Measurements from ENCODE around the gene TMEM240.

The TMEM240 gene

DNA sequence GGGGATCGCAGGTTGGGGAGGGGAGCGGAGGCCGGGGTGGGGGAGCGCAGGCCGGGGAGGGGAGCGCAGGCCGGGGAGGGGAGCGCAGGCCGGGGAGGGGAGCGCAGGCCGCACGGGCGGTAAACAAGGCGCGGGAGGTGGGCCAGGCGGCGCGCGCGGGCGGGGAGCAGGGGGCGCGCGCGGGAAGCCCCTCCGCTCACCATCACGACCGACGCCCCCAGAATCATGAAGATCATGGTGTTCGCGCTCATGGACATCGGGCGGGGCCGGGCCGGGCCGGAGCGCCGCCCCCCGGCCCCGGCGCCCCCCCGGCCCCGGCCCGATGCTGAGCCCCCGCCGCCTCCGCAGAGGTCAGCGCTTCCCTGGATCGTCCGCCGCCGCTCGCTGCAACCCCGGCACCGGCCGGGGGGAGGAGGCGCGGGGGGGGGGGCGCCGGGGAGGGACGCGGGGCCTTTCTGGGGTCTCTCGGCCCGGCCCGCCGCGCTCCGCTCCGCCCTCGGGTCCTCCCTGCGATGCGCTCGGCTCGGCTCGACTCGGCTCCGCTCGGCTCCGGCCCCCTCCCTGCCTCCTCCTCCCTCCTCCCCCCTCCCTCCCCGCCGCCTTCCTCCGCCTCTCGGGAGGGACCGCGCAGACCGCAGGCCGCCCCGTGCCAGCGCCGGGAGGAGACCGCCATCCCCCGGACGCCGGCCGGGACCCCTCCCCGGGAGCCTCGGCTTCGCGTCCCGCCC is at the start of gene TMEM240:
Gene TMEM240, minus strand, starts transcription at position 535 of the 728 bp plus-strand sequence. Its CDS starts 278 bp downstream, at position 257.
- peak; percentile 72 for ATAC-seq
- Mint-ChIP-seq H3K27ac (peak within 1 kb of the TSS in 1 of 2 donors; percentile 71), H3K27me3 (no peaks in the 10 kb centered on the region), H3K9me3 (no peaks in the 10 kb centered on the region), H3K4me1 (no peaks in the 10 kb centered on the region), H3K4me3 (peak within 1 kb of the TSS; percentile 54 to 79)
- peak; percentile 39 to 58 for DNase-seq

DNA sequence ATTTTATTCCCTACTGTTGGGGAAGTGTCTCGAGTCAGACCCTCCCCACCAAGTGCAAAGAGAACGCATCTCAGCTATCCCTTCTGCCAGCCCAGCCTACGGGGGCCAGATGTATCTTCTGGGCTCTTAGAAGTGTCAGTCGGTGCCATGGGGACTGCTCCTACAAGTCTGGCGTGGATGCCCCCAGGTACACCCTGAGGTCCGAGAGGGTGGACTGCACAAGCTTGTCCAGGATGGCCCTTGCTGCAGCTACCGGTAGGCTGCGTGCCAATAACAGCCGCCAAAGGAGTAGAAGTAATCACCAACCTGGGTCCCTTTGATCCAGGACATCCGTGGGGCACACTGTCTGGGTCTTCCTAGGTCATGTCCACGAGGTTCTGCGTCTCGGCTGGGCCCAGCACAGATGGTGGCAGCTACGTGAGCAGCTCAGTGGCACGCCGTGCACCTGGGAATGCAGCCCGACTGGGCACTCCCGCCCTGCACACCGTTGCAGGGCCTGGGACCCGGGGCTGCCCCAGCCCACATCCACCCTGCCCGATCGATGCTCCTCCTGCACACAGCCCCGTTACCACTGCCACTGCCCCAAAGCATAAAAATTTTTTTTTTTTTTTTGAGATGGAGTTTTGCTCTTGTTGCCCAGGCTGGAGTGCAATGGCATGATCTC is 43.1 kb upstream of the TMEM240 start:
- Mint-ChIP-seq H3K4me3 (no peak overlapping the region), H3K27ac (no peak overlapping the region), H3K4me1 (no peaks in the 10 kb centered on the region), H3K27me3 (peaks cover 31% of the 10 kb centered on the region), H3K9me3 (no peaks in the 10 kb centered on the region)
- no peak for ATAC-seq
- no peak for DNase-seq

DNA sequence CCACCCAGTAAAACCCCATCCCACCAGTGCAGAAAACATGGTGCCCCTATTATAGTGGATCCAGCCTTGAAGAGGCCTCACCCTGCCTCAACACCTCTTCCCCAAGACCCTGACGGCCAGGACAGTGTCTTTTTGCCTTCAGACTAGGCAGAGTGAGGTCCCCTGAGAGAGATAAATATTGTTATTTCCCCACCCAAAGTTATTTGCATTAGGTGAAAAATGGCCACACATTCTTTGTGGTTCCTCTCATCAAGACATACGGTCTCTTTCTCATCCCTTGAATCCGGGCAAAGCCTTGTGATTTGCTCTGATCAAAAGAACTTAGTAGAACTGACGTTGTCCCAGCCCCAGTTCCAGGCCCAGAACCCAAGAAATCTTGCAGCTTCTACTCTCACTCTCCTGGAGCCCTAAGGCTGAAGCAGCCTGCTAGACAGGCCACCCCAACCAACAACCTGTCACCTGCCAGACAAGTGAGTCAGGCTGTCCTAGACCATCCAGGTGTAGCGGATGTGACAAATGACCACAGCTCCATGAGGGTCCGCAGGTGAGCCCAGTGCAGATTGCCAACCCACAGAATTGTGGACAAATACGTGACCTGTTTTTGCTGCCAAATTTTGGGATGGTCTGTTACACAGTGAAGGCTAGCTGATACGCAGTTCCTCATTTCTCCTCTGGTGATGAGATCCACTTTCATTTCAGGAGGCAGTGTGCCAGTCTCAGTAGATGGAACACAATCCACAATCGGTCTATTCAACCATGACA is 42.3 kb upstream of the TMEM240 start:
- ATAC-seq, result no peak
- H3K4me3 Mint-ChIP-seq, result no peak overlapping the region
- H3K27ac Mint-ChIP-seq, result no peak overlapping the region
- H3K27me3 Mint-ChIP-seq, result peaks cover 28% of the 10 kb centered on the region
- no peaks in the 10 kb centered on the region for H3K9me3 Mint-ChIP-seq
- DNase-seq, result no peak
- H3K4me1 Mint-ChIP-seq, result no peaks in the 10 kb centered on the region

DNA sequence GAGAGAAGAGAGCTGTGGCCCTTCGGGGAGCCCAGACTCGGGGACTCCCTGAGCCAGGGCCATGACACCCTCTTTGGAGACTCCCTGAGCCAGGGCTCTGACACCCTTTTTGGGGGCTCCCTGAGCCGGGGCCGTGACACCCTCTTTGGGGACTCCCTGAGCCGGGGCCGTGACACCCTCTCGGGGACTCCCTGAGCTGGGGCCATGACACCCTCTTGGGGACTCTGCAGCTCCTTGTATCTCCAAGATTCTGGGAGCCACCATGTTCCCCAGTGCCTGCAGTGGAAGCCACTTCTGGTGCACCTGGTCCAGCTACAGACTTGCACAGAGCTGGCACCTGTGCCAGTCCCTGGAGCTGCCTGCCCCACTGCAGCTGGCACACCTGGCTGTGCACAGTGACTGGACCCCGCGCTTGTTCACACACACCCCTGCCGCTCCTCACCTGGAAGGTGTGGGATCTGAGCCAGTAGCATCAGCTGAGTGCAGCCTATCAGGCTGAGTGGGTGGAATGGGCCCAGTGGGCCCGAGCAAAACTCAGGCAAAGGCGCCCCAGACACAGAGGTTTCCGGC is 38.0 kb upstream of the TMEM240 start:
- no peak for DNase-seq
- peaks cover 19% of the 10 kb centered on the region for H3K4me1 Mint-ChIP-seq
- peaks cover 17% of the 10 kb centered on the region for H3K27me3 Mint-ChIP-seq
- no peaks in the 10 kb centered on the region for H3K9me3 Mint-ChIP-seq
- no peak for ATAC-seq
- no peak overlapping the region for H3K4me3 Mint-ChIP-seq
- no peak overlapping the region for H3K27ac Mint-ChIP-seq

DNA sequence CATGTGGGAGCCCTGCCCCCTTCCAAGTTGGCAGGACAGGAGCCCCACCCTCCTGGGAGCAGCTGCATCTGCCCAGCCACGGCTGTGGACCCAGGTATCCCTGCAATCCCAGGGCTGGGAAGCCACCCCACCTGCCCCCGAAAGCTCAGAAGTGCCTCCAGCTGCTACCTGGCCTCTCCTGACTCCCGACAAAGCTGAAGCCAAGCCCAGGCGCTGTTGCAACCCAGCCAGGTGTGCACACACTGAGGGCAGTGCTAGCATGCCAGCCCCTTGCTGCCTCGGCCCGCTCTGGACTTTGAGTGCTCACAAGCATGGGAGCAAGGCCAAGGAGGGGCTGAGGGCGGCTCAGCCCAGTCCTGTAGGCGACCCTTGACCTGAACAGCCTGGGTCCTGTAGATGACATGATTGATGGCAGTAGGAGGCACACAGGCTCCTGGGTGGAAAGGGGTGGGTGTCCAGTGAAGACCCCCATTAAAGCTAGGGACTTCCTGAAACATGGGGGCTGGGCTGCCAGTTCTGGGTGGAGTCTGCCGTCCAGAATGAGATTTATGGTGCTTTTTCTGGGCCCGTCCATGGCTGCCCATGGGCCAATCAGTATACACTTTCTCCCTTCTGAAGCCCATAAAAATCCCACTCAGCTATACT is 37.1 kb upstream of the TMEM240 start:
- H3K9me3 Mint-ChIP-seq, result no peaks in the 10 kb centered on the region
- H3K4me1 Mint-ChIP-seq, result peaks cover 25% of the 10 kb centered on the region
- no peak overlapping the region for H3K4me3 Mint-ChIP-seq
- H3K27ac Mint-ChIP-seq, result peak overlapping the region in 1 of 2 donors; percentile 80
- ATAC-seq (no peak), DNase-seq (no peak)
- peaks cover 13% of the 10 kb centered on the region for H3K27me3 Mint-ChIP-seq

DNA sequence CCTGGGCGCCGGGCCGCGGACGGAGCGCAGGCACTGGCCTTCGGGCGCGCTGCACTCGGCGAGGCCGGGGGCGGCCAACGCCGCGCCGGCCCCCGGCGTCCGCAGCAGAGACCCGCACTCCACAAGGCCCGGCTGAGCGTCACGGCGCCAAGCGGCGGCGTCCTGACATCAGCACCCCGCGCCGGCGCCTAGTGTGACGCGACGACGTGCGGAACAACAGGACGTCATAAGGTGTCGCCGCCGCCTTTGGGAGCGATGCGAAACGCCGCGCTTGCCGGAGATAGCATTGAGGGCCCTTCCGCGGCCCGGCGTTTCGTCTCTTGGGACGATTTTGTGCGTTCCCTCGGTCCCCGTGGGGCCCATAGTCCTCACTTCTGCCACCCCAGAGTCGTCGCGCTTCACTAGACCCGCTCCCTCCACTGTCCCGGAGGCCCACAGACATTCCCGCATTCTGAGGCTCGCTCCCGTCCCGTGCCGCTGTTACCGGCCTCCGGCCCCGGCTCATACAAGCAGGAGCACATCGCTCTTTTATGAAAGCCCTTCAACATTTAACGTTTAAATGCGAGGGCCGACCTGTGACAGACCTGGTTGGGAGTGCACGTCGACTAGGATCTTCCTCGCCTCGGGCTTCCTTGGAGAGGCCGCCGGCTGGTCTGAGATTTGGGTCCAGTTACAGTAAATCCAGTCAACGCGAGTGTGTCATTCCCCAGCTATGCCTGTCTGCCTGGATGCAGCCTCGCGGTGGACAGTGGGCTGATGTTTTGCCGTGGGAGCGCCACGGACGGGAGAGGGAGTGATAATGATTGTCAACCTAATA is 34.5 kb upstream of the TMEM240 start, which contains the start of gene SSU72:
Gene SSU72, minus strand, starts transcription at position 143 of the 817 bp plus-strand sequence. CDS start 306 bp downstream, outside the sequence.
- no peaks in the 10 kb centered on the region for H3K9me3 Mint-ChIP-seq
- peak; percentile 96 for ATAC-seq
- H3K4me3 Mint-ChIP-seq, result peak within 1 kb of the TSS; percentile 98 to 99
- H3K27ac Mint-ChIP-seq, result peak within 1 kb of the TSS; percentile 100
- H3K4me1 Mint-ChIP-seq, result peaks cover 42% of the 10 kb centered on the region
- peak; percentile 92 to 93 for DNase-seq
- H3K27me3 Mint-ChIP-seq, result no peaks in the 10 kb centered on the region

DNA sequence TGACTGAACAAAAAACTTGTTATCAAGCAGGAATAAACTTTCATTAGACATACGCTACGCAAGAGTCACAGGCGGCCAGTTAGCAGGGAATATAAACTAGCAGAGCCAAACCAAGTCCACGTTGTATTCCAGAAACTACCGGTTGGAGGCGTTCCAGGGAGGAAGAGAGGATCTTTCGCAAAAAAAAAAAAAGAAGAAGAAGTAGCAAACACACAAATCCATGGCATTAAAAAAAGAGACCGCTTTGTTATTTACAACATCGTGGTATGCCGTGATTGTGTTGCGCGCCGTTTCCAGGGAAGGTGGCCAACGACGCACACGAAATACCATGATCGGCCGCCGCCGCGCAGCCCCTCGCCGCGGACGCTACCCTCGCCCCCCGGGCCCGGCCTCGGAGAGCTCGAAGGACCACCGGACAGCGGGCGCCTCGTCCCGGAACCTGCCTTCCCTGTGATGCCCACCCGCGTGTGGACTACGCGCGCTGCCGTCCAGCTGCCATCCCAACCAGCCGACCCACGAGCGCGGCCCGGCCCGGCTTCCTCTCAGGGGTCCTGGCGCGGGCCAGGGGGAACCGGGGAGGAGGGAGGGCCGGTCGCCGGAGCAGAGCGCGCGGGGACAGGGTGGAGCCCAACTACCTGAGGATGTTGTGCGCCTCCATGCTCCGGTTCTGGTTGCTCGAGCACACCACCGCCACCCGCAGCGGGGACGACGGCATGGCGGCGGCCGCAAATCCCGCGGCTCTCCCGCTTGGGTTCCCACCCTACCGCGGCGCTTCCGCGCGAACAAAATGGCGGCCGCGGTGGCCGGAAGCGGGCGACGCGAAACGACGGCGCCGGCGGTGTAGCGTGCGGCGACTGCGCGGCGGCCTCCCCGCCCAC is 33.7 kb upstream of the TMEM240 start:
- DNase-seq (peak in 1 of 2 donors; percentile 77), ATAC-seq (peak; percentile 87)
- Mint-ChIP-seq H3K27me3 (no peaks in the 10 kb centered on the region), H3K27ac (peak overlapping the region; percentile 99 to 100), H3K4me1 (peaks cover 50% of the 10 kb centered on the region), H3K4me3 (peak overlapping the region; percentile 91 to 98), H3K9me3 (no peaks in the 10 kb centered on the region)

DNA sequence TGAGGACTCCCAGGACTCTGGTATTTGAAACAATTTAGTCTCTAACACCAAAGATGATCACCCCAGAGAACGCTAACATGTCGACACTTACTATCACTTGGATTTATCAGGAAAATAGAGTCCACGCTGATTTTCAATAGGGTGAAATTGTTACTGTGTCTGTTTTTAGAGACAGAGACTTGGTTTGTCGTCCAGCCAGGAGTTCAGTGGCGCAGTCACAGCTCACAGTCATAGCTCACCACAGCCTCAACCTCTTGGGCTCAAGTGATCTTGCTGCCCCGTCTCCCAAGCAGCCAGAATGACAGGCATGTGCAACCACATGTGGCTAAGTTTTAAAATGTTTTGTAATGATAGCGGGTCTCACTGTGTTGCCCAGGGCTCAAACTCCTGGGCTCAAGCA is 28.9 kb upstream of the TMEM240 start:
- H3K27me3 Mint-ChIP-seq, result no peaks in the 10 kb centered on the region
- ATAC-seq (no peak), DNase-seq (no peak)
- H3K4me1 Mint-ChIP-seq, result peaks cover 43% of the 10 kb centered on the region
- H3K27ac Mint-ChIP-seq, result peak overlapping the region in 1 of 2 donors; percentile 34
- no peaks in the 10 kb centered on the region for H3K9me3 Mint-ChIP-seq
- peak overlapping the region in 1 of 2 donors; percentile 22 for H3K4me3 Mint-ChIP-seq

DNA sequence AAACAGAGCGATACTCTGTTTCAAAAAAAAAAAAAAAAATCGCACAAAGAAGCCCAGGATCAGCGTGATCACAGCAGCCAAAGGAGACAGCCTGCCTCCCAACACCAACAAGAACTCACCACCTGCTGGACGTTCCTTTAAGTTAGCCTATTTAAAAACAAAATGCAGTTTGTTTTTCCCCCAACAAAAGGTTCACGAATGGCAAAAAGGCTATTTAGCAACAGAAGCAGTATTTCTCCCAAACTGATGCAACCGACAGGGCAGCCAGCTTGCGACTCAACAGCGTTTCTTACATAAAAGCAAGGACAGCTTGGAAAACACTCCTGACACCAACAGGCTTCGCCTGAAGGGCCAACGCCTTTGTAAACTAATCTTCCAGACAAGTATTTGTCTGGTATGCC is 27.5 kb upstream of the TMEM240 start:
- no peak for DNase-seq
- H3K4me3 Mint-ChIP-seq, result no peak overlapping the region
- no peak for ATAC-seq
- H3K27me3 Mint-ChIP-seq, result no peaks in the 10 kb centered on the region
- peaks cover 36% of the 10 kb centered on the region for H3K4me1 Mint-ChIP-seq
- H3K27ac Mint-ChIP-seq, result peak overlapping the region in 1 of 2 donors; percentile 19
- H3K9me3 Mint-ChIP-seq, result no peaks in the 10 kb centered on the region

DNA sequence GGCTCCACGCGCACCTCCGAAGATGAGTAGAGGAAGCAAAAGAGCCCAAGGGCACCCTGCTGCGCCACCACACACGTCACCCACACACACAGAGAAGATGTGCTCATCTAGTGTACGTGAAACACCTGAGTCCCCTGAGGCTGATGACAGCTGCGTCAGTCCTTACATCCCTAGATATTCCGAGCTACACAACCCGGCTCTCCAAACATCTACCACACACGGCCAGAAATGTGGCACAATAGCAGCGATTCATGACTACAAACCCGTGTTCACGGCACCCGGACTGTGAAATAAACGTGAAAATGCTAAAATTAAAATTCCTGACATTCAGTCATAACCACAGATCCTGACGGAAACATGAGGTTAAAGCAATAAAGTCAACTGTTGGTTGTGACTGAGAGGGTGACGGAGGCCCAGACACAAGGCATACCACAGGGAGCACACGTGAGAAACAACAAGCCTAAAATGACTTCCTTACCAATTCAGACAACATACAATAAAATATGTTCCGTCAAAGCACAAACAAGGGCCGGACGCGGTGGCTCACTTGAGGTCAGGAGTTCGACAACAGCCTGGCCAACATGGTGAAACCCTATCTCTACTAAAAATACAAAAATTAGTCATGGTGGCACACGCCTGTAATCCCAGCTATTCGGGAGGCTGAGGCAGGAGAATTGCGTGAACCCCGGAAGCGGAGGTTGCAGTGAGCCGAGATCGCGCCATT is 26.9 kb upstream of the TMEM240 start:
- DNase-seq, result no peak
- Mint-ChIP-seq H3K9me3 (no peaks in the 10 kb centered on the region), H3K27ac (peak overlapping the region in 1 of 2 donors; percentile 63), H3K4me1 (peaks cover 36% of the 10 kb centered on the region), H3K27me3 (no peaks in the 10 kb centered on the region), H3K4me3 (no peak overlapping the region)
- no peak for ATAC-seq

DNA sequence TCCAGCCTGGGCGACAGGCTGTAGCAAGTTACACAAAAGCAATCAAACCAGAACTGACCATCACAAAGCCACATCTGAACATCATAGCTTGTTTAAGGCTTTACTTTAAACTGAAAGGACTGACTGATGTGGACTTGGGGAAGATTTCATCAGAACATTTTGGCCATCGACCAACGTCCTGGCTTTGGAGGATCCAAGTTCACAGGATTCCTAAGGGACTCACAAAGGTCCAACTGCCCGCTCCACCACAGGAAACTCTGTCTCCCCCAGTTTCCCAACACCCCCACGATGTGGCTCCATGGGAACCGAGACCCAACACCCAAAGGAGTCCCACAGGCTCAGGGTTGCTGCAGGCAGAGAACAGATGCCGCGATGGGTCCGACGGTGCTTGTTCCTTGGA is 24.9 kb upstream of the TMEM240 start:
- DNase-seq (no peak), ATAC-seq (no peak)
- no peaks in the 10 kb centered on the region for H3K9me3 Mint-ChIP-seq
- no peak overlapping the region for H3K4me3 Mint-ChIP-seq
- peaks cover 32% of the 10 kb centered on the region for H3K4me1 Mint-ChIP-seq
- no peak overlapping the region for H3K27ac Mint-ChIP-seq
- H3K27me3 Mint-ChIP-seq, result no peaks in the 10 kb centered on the region

DNA sequence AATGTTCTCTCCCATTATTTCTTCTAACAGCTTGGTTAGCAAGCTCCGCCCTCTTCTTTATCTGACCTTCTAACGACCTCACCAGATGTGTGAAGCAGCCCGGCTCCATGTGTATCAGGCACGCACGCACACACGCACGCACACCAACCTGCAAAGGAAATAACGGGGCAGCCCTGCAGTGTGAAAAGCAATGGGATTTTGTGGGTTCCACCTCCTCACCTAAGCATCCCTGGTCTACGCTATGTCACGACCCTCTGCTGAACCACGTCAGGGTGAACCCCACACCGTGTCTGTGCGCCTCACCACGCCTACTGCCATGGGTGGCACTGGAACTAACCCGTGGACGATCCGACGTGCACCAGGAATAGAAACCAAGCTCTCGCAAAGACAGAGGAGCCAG is 23.8 kb upstream of the TMEM240 start:
- Mint-ChIP-seq H3K4me1 (peaks cover 21% of the 10 kb centered on the region), H3K27ac (peak overlapping the region in 1 of 2 donors; percentile 67), H3K27me3 (no peaks in the 10 kb centered on the region), H3K9me3 (no peaks in the 10 kb centered on the region), H3K4me3 (no peak overlapping the region)
- no peak for DNase-seq
- ATAC-seq, result no peak

DNA sequence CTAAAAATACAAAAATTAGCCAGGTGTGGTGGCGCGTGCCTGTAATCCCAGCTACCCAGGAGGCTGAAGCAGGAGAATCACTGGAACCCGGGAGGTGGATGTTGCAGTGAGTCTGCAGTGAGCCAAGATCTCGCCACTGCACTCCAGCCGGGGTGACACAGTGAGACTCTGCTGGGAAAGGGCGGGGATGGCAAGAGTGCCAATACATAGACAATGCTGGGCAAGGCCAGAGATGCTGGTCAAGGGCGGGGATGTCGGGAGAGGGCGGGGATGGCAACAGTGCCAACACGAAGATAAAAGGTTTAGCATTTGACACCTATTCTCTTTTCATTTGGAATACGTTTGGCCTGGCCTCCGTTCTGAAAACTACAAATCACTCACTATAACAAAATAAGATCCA is 23.3 kb upstream of the TMEM240 start:
- Mint-ChIP-seq H3K27me3 (no peaks in the 10 kb centered on the region), H3K4me3 (no peak overlapping the region), H3K27ac (no peak overlapping the region), H3K9me3 (no peaks in the 10 kb centered on the region), H3K4me1 (peaks cover 23% of the 10 kb centered on the region)
- DNase-seq (no peak), ATAC-seq (no peak)

All from stimulated activated naive CD8-positive, alpha-beta T cell treated with anti-CD3 and anti-CD28 coated beads, Interleukin-15, amount 100 ng/mL, for 72 hours (primary cell).